ENCODE results near the gene VPS13D.

The VPS13D gene

GRCh38 chr1:12433323-12434053 is 203.7 kb downstream of the VPS13D start:
- peak; percentile 46 for DNase-seq (ENCODE audit: low spot score)

- DNase-seq (ENCODE audit: low spot score): peak; percentile 74
Measured at GRCh38 chr1:12434174-12434573, 204.3 kb downstream of the VPS13D start.

GRCh38 chr1:12434686-12435085 is 204.9 kb downstream of the VPS13D start:
- DNase-seq (ENCODE audit: low spot score): no peak

- DNase-seq (ENCODE audit: low spot score): no peak
Measured at GRCh38 chr1:12435639-12436344, 206.0 kb downstream of the VPS13D start.

GRCh38 chr1:12436345-12436658 is 206.5 kb downstream of the VPS13D start:
- no peak for DNase-seq (ENCODE audit: low spot score)

- peak; percentile 73 for DNase-seq (ENCODE audit: low spot score)
Measured at GRCh38 chr1:12436817-12437599, 207.2 kb downstream of the VPS13D start.

GRCh38 chr1:12437629-12438028 is 207.8 kb downstream of the VPS13D start:
- no peak for DNase-seq (ENCODE audit: low spot score)

- DNase-seq (ENCODE audit: low spot score): no peak
Measured at GRCh38 chr1:12438349-12438924, 208.6 kb downstream of the VPS13D start.

- DNase-seq (ENCODE audit: low spot score): no peak
Measured at GRCh38 chr1:12439073-12439472, 209.2 kb downstream of the VPS13D start.

GRCh38 chr1:12441414-12442105 is 211.7 kb downstream of the VPS13D start:
- DNase-seq (ENCODE audit: low spot score): no peak

GRCh38 chr1:12442217-12442616 is 212.4 kb downstream of the VPS13D start:
- no peak for DNase-seq (ENCODE audit: low spot score)

- no peak for DNase-seq (ENCODE audit: low spot score)
Measured at GRCh38 chr1:12443151-12443550, 213.3 kb downstream of the VPS13D start.

- DNase-seq (ENCODE audit: low spot score): no peak
Measured at GRCh38 chr1:12444329-12444841, 214.6 kb downstream of the VPS13D start.

- DNase-seq (ENCODE audit: low spot score): no peak
Measured at GRCh38 chr1:12445257-12445656, 215.4 kb downstream of the VPS13D start.

- no peak for DNase-seq (ENCODE audit: low spot score)
Measured at GRCh38 chr1:12446593-12446992, 216.8 kb downstream of the VPS13D start.

GRCh38 chr1:12447307-12447706 is 217.5 kb downstream of the VPS13D start:
- DNase-seq (ENCODE audit: low spot score): peak; percentile 39

GRCh38 chr1:12447849-12448312 is 218.1 kb downstream of the VPS13D start:
- DNase-seq (ENCODE audit: low spot score): peak; percentile 64

GRCh38 chr1:12448746-12449177 is 218.9 kb downstream of the VPS13D start:
- DNase-seq (ENCODE audit: low spot score): no peak

- DNase-seq (ENCODE audit: low spot score): no peak
Measured at GRCh38 chr1:12450090-12450755, 220.4 kb downstream of the VPS13D start.

- no peak for DNase-seq (ENCODE audit: low spot score)
Measured at GRCh38 chr1:12450756-12451559, 221.1 kb downstream of the VPS13D start.
